NCI-H524 treated with DMSO at 0.1 percent for 48 hours (cell line): Measurements from ENCODE around the gene CBLL1.

Experiments used
- DNase-seq: peaks from one replicate; lab custom pipeline; 2025; lab: John Stamatoyannopoulos, UW

Gene CBLL1

GRCh38 chr7:107743567-107744344, at the start of gene CBLL1:
Gene CBLL1 (plus strand): TSS chr7:107744142. CDS start chr7:107744164, 22 bp downstream.
- DNase-seq = peak; percentile 79

GRCh38 chr7:107694386-107694785, 49.6 kb upstream of the CBLL1 start:
- no peak for DNase-seq

GRCh38 chr7:107696330-107696946, 47.5 kb upstream of the CBLL1 start:
- no peak for DNase-seq

- peak; percentile 3 for DNase-seq
Observed at GRCh38 chr7:107697321-107698049, 46.5 kb upstream of the CBLL1 start.

- no peak for DNase-seq
Observed at GRCh38 chr7:107700570-107700969, 43.4 kb upstream of the CBLL1 start.

- DNase-seq = no peak
Observed at GRCh38 chr7:107701191-107701590, 42.8 kb upstream of the CBLL1 start.

GRCh38 chr7:107703219-107703618, 40.7 kb upstream of the CBLL1 start:
- DNase-seq = no peak

- DNase-seq = no peak
Observed at GRCh38 chr7:107703872-107704271, 40.1 kb upstream of the CBLL1 start.

- DNase-seq = no peak
Observed at GRCh38 chr7:107708956-107709355, 35.0 kb upstream of the CBLL1 start.

- DNase-seq = no peak
Observed at GRCh38 chr7:107711301-107711700, 32.6 kb upstream of the CBLL1 start.

GRCh38 chr7:107712025-107712424, 31.9 kb upstream of the CBLL1 start:
- DNase-seq = no peak

GRCh38 chr7:107712896-107713295, 31.0 kb upstream of the CBLL1 start:
- DNase-seq = no peak

- DNase-seq = no peak
Observed at GRCh38 chr7:107715531-107715930, 28.4 kb upstream of the CBLL1 start.

GRCh38 chr7:107718456-107719193, 25.3 kb upstream of the CBLL1 start:
- DNase-seq = no peak

GRCh38 chr7:107721286-107721685, 22.7 kb upstream of the CBLL1 start:
- DNase-seq = no peak

- no peak for DNase-seq
Observed at GRCh38 chr7:107723255-107723654, 20.7 kb upstream of the CBLL1 start.

- no peak for DNase-seq
Observed at GRCh38 chr7:107725138-107725740, 18.7 kb upstream of the CBLL1 start.

GRCh38 chr7:107726356-107727130, 17.4 kb upstream of the CBLL1 start:
- no peak for DNase-seq

GRCh38 chr7:107728276-107728675, 15.7 kb upstream of the CBLL1 start:
- no peak for DNase-seq

- DNase-seq = no peak
Observed at GRCh38 chr7:107742678-107743566, 1.0 kb upstream of the CBLL1 start.
